Activated CD4-positive, alpha-beta T cell treated with anti-CD3 and anti-CD28 coated beads, Interleukin-2, amount 50 U/mL, for 48 hours (primary cell): ENCODE measurements around the gene IBTK.
A peak's percentile ranks its signal among the peaks of the same experiment; 100 is the strongest.
"Not testable (repeated sequence)": the region's sequence is repeated elsewhere in the genome, so short reads cannot be mapped to it uniquely, and the experiment has no call there.

Source experiments
- DNase-seq, 2 experiments: peaks; one replicate each; pipeline ENCODE4 v3.0.0-alpha.2; 2020

The IBTK gene, protein sequence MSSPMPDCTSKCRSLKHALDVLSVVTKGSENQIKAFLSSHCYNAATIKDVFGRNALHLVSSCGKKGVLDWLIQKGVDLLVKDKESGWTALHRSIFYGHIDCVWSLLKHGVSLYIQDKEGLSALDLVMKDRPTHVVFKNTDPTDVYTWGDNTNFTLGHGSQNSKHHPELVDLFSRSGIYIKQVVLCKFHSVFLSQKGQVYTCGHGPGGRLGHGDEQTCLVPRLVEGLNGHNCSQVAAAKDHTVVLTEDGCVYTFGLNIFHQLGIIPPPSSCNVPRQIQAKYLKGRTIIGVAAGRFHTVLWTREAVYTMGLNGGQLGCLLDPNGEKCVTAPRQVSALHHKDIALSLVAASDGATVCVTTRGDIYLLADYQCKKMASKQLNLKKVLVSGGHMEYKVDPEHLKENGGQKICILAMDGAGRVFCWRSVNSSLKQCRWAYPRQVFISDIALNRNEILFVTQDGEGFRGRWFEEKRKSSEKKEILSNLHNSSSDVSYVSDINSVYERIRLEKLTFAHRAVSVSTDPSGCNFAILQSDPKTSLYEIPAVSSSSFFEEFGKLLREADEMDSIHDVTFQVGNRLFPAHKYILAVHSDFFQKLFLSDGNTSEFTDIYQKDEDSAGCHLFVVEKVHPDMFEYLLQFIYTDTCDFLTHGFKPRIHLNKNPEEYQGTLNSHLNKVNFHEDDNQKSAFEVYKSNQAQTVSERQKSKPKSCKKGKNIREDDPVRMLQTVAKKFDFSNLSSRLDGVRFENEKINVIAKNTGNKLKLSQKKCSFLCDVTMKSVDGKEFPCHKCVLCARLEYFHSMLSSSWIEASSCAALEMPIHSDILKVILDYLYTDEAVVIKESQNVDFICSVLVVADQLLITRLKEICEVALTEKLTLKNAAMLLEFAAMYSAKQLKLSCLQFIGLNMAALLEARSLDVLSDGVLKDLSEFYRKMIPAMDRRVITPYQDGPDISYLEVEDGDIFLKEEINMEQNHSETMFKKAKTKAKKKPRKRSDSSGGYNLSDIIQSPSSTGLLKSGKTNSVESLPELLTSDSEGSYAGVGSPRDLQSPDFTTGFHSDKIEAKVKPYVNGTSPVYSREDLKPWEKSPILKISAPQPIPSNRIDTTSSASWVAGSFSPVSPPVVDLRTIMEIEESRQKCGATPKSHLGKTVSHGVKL (N-terminal part only)

GRCh38 chr6:82247505-82248272, at the start of gene IBTK:
Gene IBTK (minus strand): TSS chr6:82247744. CDS start chr6:82240486, 7,258 bp downstream.
- peak; percentile 92 to 94 for DNase-seq

- no peak for DNase-seq
These were observed 36.3 kb upstream of the IBTK start for GRCh38 chr6:82283771-82284410.

DNA sequence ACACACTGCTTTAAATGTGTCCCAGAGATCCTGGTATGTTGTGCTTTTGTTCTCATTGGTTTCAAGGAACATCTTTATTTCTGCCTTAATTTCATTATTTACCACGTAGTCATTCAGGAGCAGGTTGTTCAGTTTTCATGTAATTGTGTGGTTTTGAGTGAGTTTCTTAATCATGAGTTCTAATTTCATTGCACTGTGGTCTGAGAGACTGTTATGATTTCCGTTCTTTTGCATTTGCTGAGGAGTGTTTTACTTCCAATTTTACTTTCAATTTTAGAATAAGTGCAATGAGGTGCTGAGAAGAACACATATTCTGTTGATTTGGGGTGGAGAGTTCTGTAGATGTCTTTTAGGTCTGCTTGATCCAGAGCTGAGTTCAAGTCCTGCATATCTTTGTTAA, 34.0 kb upstream of the IBTK start:
- not testable (repeated sequence) for DNase-seq

DNA sequence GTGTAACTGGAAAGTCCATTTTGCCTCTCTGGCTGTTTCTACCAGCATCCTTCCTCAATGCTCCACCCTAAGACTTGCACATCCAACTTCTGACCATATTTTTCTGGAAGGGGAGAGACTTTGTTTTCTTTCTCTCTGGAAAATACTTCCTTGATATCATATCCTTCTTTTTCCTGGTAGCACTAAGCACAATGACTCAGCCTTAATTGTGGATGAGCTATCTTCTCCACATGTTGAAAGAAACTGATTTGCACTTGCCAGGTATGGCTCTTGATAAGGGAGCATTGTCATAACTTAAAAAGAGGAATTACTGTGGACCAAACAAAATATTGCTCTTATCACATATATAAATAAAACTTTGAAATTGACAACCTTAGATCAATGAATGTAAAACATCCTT, 30.1 kb upstream of the IBTK start:
- no peak for DNase-seq

GRCh38 chr6:82275686-82276085, 28.1 kb upstream of the IBTK start:
- DNase-seq: no peak

- no peak for DNase-seq
These were observed 25.8 kb upstream of the IBTK start for GRCh38 chr6:82273295-82273694.

DNA sequence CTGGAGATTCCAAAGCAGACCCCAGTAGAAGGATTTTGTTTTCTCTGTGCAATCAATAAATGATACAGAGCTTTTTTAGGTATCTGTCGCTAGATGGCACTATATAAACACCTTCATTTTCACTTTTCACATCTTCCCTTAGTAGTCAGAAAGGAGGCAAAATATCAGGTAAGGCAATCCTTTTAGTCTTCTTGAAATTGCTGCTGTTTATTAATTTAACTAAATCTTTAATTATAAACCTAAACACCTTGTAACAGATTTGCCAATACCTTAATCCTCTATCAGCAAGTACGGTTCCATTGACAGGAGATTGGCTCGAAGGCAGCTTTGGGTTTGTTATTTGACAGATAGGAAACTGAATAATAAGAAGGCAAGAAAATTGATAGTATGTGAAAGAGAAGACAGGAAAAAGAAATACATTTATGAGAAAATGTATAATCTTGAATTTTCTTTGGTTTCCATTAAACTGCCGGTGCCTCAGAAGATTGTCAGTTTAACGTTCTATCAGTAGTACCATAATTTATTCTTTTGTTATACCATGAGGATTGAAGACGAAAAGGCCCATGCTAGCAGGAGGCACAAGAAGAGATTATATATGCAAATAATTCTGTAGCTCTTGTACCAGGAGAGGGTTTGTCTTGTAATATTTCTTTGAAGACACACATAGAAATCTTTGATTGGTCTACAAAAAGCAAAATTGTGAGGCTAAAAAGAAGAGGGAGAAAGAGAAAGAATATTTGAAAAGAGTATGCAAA, 23.5 kb upstream of the IBTK start:
- no peak for DNase-seq

DNA sequence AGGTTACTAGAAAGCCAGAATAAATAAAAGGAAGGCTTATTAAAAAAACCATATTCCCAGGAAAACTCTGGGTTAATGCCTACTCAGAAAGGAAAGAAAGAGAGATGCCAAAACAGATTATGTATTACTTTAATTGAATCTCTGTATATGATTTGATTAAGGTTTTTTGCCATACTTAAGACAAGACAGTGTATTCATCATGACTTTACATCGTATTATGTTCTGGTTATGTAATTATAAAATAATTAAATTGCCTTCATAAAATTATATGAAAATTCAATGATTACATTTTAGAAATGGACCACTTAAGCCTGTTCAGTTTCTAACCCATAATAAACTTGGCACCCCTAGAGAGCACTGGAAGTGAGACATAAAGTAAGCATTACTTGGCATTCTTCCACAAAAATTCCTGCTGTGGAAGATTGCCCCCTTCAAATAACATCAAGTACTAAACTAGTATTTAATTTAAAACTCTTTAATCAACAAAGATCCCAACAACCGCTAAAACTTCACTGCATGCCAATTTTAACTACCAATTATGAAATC, 20.8 kb upstream of the IBTK start:
- DNase-seq: no peak

DNA sequence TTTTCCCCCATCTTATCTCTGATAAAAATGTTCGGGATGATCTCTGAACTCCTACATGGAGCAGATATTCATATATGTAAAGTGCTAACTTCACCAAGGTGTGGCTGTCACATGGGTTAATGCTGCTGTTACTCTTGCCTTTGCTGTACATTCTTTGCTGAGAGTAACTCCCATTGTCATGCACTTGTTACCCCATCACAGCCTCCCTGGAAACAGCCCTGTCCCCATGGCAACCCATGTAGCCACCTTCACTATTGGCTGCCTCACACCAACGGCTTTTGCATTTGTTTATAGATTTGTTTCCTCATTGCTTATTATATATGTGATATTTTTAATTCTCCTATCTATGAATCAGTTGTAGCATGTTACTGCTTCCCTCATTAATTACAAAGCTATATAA, 17.3 kb upstream of the IBTK start:
- no peak for DNase-seq

- no peak for DNase-seq
These were observed 16.8 kb upstream of the IBTK start for GRCh38 chr6:82264321-82264720.

DNA sequence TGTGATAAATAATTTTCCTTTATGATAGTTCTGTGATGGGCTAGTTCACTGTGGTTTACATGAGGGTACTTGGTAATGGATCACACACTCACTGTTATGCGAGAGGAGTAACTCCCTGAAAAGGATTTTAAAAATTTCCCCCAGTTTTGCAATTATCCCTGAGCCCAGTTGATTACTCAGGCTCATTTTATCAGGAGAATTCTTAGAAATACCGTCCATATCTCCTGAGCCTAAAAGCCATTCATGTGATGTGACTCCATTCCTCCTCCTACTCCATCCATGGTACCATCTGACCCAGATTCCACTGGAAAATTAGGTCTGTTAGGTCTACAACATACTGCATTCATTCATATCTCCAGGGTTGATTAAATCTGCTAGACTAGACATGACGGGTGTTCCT, 16.4 kb upstream of the IBTK start:
- DNase-seq: no peak

DNA sequence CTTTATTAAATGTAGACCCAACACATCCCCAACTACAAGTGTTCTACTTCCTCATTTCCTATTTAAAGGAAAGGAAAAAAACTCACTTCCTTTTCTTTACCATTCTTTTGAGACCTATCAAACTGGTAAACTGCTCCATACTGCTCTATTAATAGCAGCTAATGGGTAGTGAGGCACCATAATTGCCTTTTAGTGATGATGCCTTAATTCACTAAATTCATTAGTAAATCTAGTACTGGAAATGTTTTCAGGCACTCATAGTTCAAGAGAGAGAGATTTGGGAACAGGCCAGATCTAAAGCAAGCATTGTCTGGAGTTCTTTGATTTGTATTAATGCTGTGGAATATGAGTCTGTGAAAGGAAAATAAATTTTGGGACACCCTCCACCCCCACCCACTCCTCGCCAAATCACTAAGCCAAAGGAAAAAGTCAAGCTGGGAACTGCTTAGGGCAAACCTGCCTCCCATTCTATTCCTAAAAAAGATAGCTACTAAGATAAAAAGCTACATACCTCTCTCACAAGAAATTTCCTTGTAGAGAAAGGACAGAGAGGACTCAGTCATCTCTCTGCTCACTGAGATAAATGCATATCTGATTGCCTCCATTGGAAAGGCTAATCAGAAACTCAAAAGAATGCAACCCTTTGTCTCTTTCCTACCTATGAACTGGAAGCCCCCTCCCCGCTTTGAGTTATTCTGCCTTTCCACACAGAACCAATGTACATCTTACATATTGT, 13.6 kb upstream of the IBTK start:
- DNase-seq: no peak

DNA sequence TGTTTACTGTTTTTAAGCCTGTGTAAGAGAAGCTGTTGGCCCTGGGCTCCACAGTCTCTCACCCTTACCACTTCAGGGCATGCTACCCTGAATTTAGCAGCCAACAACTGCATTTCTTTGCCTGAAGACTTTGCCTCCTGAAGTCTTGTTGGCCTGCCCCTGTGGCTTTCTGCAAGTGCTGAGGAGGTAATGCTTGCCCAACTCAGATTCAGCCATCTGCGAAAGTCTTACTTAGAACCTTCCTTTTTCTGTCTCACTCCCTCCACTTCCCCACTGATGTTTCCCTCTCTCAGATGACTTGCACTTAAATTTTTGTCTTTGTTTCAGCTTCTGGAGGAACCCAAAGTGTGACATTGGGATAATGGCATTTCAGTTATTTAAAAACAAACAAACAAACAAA, 11.8 kb upstream of the IBTK start:
- no peak for DNase-seq

DNA sequence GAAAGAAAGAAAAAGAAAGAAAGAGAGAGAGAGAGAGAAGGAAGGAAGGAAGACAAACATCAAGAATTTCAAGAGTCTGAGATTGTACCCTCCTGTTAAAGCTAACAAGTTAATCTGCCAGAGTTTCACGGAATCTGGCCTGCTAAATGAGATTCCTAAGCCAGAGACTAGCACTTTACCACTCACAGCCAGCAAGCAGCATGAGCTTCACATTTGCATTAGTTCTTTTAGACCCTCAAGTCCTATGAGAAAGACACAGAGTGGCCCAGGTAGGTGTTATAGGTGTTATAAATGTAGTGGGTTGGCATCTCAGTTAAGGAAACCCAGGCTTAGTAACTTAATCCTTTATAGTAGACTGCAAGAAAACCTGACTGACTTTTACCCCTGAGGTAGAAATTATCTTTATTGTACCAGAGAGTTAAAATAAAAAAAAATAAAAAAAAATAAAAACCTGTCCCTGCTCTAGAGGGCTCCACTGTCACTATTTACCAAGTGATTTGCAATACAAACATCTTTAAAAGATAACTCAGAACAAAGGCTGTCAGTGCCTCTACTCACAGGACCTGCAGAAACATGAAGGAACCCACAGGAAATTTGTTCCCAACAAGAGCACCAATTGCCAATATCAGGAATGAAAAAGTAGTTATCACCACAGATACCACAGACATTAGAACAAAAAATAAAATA, 9.7 kb upstream of the IBTK start:
- DNase-seq: no peak

DNA sequence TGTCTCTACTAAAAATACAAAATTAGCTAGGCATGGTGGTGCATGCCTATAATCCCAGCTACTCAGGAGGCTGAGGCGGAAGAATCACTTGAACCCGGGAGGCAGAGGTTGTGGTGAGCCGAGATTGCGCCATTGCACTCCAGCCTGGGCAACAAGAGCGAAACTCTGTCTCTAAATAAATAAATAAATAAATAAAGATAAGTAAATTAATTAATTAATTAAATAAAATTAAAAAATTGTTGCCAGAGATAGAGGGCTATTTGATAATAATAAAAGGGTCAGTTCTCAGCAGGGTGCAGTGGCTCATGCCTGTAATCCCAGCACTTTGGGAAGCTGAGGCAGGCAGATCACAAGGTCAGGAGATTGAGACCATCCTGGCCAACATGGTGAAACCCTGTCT, 7.2 kb upstream of the IBTK start:
- DNase-seq: not testable (repeated sequence)

DNA sequence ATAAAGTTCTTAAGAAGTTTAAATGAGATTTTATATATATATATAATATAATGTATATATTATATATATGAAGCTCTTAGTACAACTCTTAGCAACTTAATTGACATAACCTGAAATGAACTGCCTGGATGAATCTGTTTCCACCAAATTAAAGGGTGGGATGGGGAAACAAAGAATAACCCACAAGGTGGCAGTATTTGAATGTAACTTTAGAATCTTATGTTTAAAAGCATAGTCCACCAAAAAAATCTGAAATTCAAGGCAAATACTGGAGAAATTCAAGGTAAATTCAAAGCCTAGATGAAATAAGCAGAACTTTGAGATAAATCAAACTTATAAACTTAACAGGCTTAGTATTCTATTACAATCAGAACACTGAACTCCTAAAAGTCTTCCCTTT, 4.4 kb upstream of the IBTK start:
- no peak for DNase-seq

DNA sequence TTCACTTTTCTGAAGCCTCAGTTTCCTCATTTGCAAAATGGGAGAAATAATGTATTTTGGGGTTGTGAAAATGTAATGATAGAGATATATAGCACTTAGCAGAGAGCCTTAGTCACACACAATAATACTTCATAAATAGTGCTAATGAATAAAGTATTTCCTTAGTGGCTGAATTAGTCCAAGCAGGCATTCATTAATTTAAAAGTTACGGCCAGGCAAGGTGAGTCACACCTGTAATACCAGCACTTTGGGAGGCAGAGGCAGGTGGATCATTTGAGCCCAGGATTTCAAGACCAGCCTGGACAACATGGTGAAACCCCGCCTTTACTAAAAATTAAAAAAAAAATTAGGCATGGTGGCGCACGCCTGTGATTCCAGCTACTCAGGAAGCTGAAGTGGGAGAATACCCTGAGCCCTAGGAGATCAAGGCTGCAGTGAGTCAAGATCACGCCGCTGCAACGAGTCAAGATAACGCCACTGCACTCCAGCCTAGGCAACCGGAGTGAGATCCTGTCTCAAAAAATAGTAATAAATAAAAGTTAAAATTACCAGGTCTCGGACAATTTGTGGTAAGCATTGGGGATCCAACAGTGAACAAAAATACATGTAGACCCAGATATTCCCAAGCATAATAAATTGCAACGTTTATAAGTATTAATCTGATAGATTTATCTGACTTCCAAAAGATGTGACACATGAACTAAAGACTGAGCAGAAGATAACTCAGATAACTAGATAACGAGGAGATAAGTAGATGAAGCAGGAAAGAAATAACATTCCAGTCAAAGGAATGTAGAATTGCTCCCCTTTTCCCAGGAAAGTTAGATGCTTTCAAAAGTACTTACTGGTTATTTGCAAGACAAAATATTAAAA, 2.1 kb upstream of the IBTK start:
- no peak for DNase-seq

DNA sequence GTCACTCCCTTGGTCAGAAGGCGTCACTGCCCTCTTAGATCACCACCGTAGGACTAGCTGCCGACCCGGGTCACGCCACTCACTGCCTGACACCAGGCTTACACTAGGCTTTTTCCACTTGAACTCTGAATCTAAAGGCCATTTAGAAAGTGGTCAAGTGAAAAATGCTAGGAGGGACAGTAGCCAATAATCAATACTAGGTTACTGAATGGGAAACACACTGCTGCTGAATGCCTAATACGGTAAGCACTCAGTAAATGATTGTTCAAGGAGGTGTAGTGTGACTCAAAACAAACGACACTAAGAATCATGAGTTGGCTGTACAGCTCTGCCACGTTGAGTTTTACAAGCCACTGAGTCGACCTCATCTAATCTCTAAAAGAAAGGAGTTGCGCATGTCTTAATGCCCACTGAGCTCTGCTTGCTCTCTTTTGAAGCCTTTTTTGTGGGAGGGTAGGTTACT, 760 bp upstream of the IBTK start:
- peak; percentile 5 to 8 for DNase-seq
